ENCODE data around the gene NT5DC3. TPM values are rescaled to one million over a fixed set of nuclear protein-coding genes. Genes with fewer than 3 reads are reported as not detected.
A peak's percentile ranks its signal among the peaks of the same experiment; 100 is the strongest.

The NT5DC3 gene
- total and polyA plus RNA-seq, 3 experiments from 2014 or later: 0.93 to 10.0 (median 9.9) TPM

DNA sequence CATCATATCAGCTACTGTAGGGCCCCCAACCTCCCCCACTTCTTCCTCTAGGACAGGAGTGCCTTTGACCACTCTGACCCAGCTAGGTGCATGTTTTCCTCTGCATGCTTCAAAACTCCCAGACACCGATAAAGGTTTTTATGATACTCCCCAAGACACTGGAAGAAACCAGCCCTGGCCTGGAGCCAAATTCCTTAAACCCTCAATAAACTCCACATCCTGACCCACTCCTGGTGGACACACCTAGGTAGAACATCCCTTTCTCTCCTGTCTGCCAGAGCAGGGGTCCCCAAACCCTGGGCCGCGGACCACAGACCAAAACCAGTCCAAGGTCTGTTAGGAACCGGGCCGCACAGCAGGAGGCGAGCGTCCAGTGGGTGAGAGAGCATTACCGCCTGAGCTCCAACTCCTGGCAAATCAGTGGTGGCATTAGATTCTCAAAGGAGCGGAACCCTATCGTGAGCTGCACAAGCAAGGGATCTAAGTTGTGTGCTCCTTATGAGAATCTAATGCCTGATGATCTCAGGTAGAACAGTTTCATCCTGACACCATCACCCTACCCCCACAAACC lies 49.6 kb downstream of the NT5DC3 start:
- H3K4me1 ChIP-seq (ENCODE audit: insufficient read depth, low read length): no peaks in the 10 kb centered on the region
- H3K27me3 ChIP-seq (ENCODE audit: insufficient read depth, low read length, poor library complexity, severe bottlenecking): no peaks in the 10 kb centered on the region
- POLR2A ChIA-PET: no interaction called here
- Mint-ChIP-seq H3K36me3 (peaks cover 11 to 35% (median 12%) of the 10 kb centered on the region in 3 donors), H3K4me3 (no peak overlapping the region), H3K27me3 (no peaks in the 10 kb centered on the region), H3K9me3 (no peaks in the 10 kb centered on the region), H3K27ac (peak overlapping the region in 1 of 8 donors; percentile 79), H3K4me1 (no peaks in the 10 kb centered on the region)
- no peaks in the 10 kb centered on the region for H3K36me3 ChIP-seq (ENCODE audit: insufficient read depth, low read length)
- CTCF ChIA-PET: no interaction called here
- H3K27ac ChIP-seq (ENCODE audit: low read depth, low read length): no peak overlapping the region
- H3K4me3 ChIP-seq (ENCODE audit: low read length): no peak overlapping the region
- no peaks in the 10 kb centered on the region for H3K9me3 ChIP-seq (ENCODE audit: low read length)
- no peak for DNase-seq

DNA sequence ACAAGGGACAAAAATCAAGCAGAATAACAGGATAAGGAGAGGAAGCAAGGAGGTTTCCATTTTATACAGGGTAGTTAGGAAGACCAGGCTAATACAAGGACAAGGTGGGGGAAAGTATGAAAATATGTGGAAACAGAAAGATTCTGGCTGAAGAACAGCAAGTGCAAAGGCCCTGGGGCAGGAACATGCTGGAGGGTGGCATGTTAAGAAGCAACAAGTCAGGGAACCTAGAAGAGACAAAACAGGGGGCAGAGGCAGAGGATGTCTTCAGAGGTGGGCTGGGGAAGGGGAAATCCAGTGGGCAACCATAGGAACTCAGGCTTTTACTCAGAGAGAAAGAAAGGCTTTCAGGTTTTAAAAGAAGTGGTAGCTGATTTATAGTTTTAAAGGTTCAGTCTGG lies 54.8 kb downstream of the NT5DC3 start:
- Mint-ChIP-seq H3K9me3 (no peaks in the 10 kb centered on the region), H3K4me1 (no peaks in the 10 kb centered on the region), H3K27ac (no peak overlapping the region), H3K36me3 (peaks cover 14 to 37% (median 19%) of the 10 kb centered on the region in 3 donors), H3K27me3 (no peaks in the 10 kb centered on the region), H3K4me3 (no peak overlapping the region)
- H3K36me3 ChIP-seq (ENCODE audit: insufficient read depth, low read length): no peaks in the 10 kb centered on the region
- no peak for DNase-seq
- no peaks in the 10 kb centered on the region for H3K27me3 ChIP-seq (ENCODE audit: insufficient read depth, low read length, poor library complexity, severe bottlenecking)
- H3K27ac ChIP-seq (ENCODE audit: low read depth, low read length): no peak overlapping the region
- CTCF ChIA-PET: no interaction called here
- H3K4me1 ChIP-seq (ENCODE audit: insufficient read depth, low read length): no peaks in the 10 kb centered on the region
- H3K9me3 ChIP-seq (ENCODE audit: low read length): no peaks in the 10 kb centered on the region
- no peak overlapping the region for H3K4me3 ChIP-seq (ENCODE audit: low read length)
- POLR2A ChIA-PET: no interaction called here

DNA sequence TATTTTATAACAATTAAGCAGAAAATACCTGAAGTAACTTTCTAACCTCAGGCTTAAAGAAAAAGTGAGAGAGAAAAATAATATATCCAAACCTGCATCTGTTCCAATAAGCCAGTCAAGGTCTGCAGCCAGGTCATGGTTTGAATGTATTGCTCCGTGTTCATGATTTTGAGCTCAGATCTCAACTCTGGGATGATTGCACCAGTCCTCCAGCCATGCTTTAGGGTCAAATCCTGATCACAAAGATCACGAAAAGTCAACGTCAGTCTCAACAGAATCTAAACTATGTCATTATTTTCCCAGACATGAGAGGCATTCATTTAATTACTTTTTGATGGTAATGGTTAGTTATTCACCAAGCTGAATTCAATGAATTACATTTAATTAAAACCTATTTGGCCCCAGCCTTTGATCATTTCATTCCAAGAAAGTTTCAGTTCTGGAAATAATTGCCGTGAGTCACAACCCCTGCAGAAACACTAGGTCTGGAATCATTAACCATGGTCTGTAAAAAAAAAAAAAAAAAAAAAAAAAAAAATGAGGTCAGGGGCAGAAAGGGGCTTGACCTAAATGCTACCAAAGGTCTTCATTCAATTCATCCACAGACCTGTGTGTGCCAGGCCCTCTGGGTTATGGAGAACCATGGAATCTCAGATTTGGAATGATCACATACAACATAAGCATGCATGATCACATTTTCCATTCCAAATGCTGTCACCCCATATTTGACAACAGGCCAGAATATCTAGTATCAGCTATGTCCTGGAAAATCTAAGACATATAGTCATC lies 55.6 kb downstream of the NT5DC3 start:
- Histone ChIP-seq H3K4me1 (ENCODE audit: insufficient read depth, low read length) (no peaks in the 10 kb centered on the region), H3K27ac (ENCODE audit: low read depth, low read length) (no peak overlapping the region), H3K27me3 (ENCODE audit: insufficient read depth, low read length, poor library complexity, severe bottlenecking) (no peaks in the 10 kb centered on the region), H3K36me3 (ENCODE audit: insufficient read depth, low read length) (no peaks in the 10 kb centered on the region), H3K9me3 (ENCODE audit: low read length) (no peaks in the 10 kb centered on the region), H3K4me3 (ENCODE audit: low read length) (no peak overlapping the region)
- no peak overlapping the region for H3K4me3 Mint-ChIP-seq
- POLR2A ChIA-PET: no interaction called here
- H3K36me3 Mint-ChIP-seq: peaks cover 14 to 37% (median 19%) of the 10 kb centered on the region in 3 donors
- no peaks in the 10 kb centered on the region for H3K4me1 Mint-ChIP-seq
- CTCF ChIA-PET: no interaction called here
- no peak overlapping the region for H3K27ac Mint-ChIP-seq
- no peak for DNase-seq
- H3K9me3 Mint-ChIP-seq: no peaks in the 10 kb centered on the region
- H3K27me3 Mint-ChIP-seq: no peaks in the 10 kb centered on the region

DNA sequence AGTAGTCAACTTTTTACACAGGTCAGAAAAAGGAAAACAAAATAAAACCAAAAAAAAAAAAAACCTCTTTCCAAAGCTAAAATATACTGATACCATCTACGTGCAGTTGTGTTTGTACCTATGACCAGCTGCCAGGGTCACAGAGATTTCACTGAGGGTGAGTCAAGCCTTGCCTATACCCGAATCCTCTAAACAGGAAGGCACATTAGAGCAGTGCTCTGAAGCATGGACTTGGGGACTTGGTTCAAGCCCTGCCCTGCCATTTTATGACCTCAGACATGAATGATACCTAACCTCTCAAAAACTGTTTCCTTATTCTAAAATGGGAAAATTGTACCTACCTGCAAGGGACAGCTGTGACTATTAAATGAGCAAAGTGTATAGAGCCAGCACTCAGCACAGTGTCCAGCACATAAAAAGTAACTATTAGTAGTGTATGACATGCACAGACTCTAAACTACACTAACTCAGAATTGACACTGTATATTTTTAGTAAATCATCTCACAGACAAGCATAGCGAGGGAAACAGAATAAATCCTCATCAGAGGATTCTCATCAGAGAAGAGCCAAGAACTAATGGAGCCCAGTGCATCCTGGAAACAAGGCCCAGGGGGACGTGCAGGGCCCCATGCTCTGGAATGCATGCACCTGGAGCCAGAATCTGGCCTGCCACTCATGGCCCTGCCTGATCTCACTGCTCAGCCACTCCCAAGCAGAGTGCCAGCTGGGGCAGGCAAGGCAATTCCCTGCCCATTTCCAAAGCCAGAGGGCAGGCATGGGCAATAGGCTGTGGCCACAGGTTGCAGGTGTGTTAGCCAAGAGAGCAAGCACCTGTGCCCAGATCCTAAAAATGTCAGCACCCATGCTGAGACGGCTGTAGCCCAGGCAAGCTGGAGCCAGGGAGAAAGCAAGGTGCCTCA lies 57.0 kb downstream of the NT5DC3 start:
- CTCF ChIA-PET: no interaction called here
- Mint-ChIP-seq H3K9me3 (no peaks in the 10 kb centered on the region), H3K4me3 (no peak overlapping the region), H3K27ac (peak overlapping the region in 1 of 8 donors; percentile 23), H3K36me3 (peaks cover 17 to 49% (median 27%) of the 10 kb centered on the region in 3 donors), H3K27me3 (no peaks in the 10 kb centered on the region), H3K4me1 (no peaks in the 10 kb centered on the region)
- Histone ChIP-seq H3K9me3 (ENCODE audit: low read length) (no peaks in the 10 kb centered on the region), H3K36me3 (ENCODE audit: insufficient read depth, low read length) (no peaks in the 10 kb centered on the region), H3K27ac (ENCODE audit: low read depth, low read length) (no peak overlapping the region), H3K4me1 (ENCODE audit: insufficient read depth, low read length) (no peaks in the 10 kb centered on the region), H3K27me3 (ENCODE audit: insufficient read depth, low read length, poor library complexity, severe bottlenecking) (no peaks in the 10 kb centered on the region), H3K4me3 (ENCODE audit: low read length) (no peak overlapping the region)
- POLR2A ChIA-PET: interaction anchor here (0.6 kb wide), 1 partner anchor 14 kb away, joined by 3 read pairs; no protein-coding TSS in a partner anchor
- DNase-seq: no peak

DNA sequence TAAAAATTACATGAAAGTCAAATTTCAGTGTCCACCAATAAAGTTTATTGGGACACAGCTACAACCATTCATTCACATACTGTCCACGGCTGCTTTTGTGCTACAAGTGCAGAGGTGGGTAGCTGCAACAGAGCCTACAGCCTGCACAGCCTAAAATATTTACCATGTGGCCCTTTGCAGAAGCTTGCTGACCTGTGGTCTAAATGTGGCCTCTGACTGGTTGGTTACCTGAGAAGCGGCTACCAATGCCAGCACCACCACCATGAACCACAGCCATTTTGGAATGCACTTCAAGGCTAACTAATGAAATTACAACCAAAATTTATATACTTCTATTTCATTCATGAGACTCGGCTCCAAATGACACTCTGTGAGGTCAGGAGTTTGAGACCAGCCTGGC lies 58.6 kb downstream of the NT5DC3 start:
- Histone ChIP-seq H3K9me3 (ENCODE audit: low read length) (no peaks in the 10 kb centered on the region), H3K36me3 (ENCODE audit: insufficient read depth, low read length) (no peaks in the 10 kb centered on the region), H3K27me3 (ENCODE audit: insufficient read depth, low read length, poor library complexity, severe bottlenecking) (no peaks in the 10 kb centered on the region), H3K4me1 (ENCODE audit: insufficient read depth, low read length) (no peaks in the 10 kb centered on the region), H3K27ac (ENCODE audit: low read depth, low read length) (no peak overlapping the region), H3K4me3 (ENCODE audit: low read length) (no peak overlapping the region)
- Mint-ChIP-seq H3K27me3 (no peaks in the 10 kb centered on the region), H3K36me3 (peaks cover 24 to 63% (median 26%) of the 10 kb centered on the region in 3 donors), H3K4me1 (no peaks in the 10 kb centered on the region), H3K27ac (no peak overlapping the region), H3K4me3 (no peak overlapping the region), H3K9me3 (no peaks in the 10 kb centered on the region)
- POLR2A ChIA-PET: no interaction called here
- DNase-seq: no peak
- CTCF ChIA-PET: no interaction called here

DNA sequence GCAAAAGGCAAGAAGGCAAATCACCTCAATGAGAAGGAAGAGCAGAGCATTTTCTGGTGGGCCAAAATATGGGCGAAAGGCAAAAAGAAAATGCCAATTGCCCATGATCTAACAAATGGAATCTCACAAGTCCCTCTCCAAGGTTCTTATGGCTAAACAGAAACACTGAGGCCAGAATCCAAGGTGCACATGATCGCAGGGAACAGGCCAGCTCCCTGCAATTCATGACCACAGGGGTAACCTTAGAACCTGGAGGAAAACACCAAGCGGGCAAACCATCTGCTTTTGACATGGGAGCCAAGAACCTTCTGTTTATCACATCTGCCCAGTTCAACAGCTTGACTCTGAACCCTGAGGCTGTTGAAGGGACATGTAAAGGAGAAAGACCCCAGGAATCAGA lies 60.0 kb downstream of the NT5DC3 start:
- no peaks in the 10 kb centered on the region for H3K27me3 Mint-ChIP-seq
- no peak overlapping the region for H3K27ac ChIP-seq (ENCODE audit: low read depth, low read length)
- H3K4me3 ChIP-seq (ENCODE audit: low read length): no peak overlapping the region
- CTCF ChIA-PET: interaction anchor here (1.5 kb wide), 1 partner anchor 8 kb away, joined by 4 read pairs; no protein-coding TSS in a partner anchor
- H3K9me3 ChIP-seq (ENCODE audit: low read length): no peaks in the 10 kb centered on the region
- H3K4me3 Mint-ChIP-seq: no peak overlapping the region
- H3K4me1 Mint-ChIP-seq: no peaks in the 10 kb centered on the region
- POLR2A ChIA-PET: no interaction called here
- H3K9me3 Mint-ChIP-seq: no peaks in the 10 kb centered on the region
- no peaks in the 10 kb centered on the region for H3K36me3 ChIP-seq (ENCODE audit: insufficient read depth, low read length)
- DNase-seq: no peak
- H3K36me3 Mint-ChIP-seq: peaks cover 26 to 69% (median 29%) of the 10 kb centered on the region in 3 donors
- H3K27ac Mint-ChIP-seq: no peak overlapping the region
- no peaks in the 10 kb centered on the region for H3K4me1 ChIP-seq (ENCODE audit: insufficient read depth, low read length)
- H3K27me3 ChIP-seq (ENCODE audit: insufficient read depth, low read length, poor library complexity, severe bottlenecking): no peaks in the 10 kb centered on the region

DNA sequence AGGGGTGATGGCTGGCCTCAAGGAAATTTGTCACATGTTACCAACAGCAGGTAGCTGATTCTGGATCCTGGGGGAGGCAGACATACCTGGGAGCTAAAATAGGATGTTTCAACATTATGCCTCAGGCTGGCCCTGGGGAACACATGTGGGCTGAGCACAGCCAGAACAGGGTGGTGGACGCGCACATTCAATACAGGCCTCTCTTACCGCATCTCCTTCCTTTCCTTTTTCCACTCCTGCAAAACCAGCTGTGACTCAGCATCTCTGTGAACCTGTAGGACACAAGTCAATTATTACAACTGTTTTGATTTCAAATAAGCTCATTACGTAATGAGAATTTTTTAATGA lies 61.0 kb downstream of the NT5DC3 start:
- peaks cover 26 to 72% (median 31%) of the 10 kb centered on the region in 3 donors for H3K36me3 Mint-ChIP-seq
- H3K9me3 Mint-ChIP-seq: no peaks in the 10 kb centered on the region
- H3K4me1 Mint-ChIP-seq: no peaks in the 10 kb centered on the region
- ChIA-PET POLR2A (no interaction called here), CTCF (interaction anchor here (1.2 kb wide), 1 partner anchor 10 kb away, joined by 3 read pairs; no protein-coding TSS in a partner anchor)
- H3K4me3 Mint-ChIP-seq: no peak overlapping the region
- Histone ChIP-seq H3K27ac (ENCODE audit: low read depth, low read length) (no peak overlapping the region), H3K4me3 (ENCODE audit: low read length) (no peak overlapping the region), H3K4me1 (ENCODE audit: insufficient read depth, low read length) (no peaks in the 10 kb centered on the region), H3K36me3 (ENCODE audit: insufficient read depth, low read length) (no peaks in the 10 kb centered on the region), H3K9me3 (ENCODE audit: low read length) (no peaks in the 10 kb centered on the region), H3K27me3 (ENCODE audit: insufficient read depth, low read length, poor library complexity, severe bottlenecking) (no peaks in the 10 kb centered on the region)
- no peak for DNase-seq
- no peaks in the 10 kb centered on the region for H3K27me3 Mint-ChIP-seq
- no peak overlapping the region for H3K27ac Mint-ChIP-seq

All from CD8-positive, alpha-beta memory T cell (primary cell).